ENCODE measurements around the gene ABCC1.

The ABCC1 gene

GRCh38 chr16:16057102-16057501 lies 107.7 kb downstream of the ABCC1 start:
- Histone ChIP-seq H3K27ac (ENCODE audit: extremely low read depth, low read depth, low read length) (no peak overlapping the region), H3K36me3 (ENCODE audit: control insufficient read depth in 2 of 2, insufficient read depth in 1 of 2, low read length in 2 of 2) (peaks cover 7 to 59% of the 10 kb centered on the region in 2 experiments; a peak in 2 of 3 replicates), H3K9me3 (ENCODE audit: control insufficient read depth, insufficient read depth, low read depth, low read length) (no peaks in the 10 kb centered on the region), H3K4me3 (ENCODE audit: low read depth, low read length) (no peak overlapping the region), H3K4me1 (ENCODE audit: control insufficient read depth, insufficient read depth, low read length) (no peaks in the 10 kb centered on the region)
- POLR2A ChIA-PET = no interaction called here
- TF ChIP-seq ZFP41 (tag by site-specific recombination; IDR thresholded peaks at IDR 0.05; ENCODE audit: borderline replicate concordance) (no peak), ZNF24 (tag by site-specific recombination; IDR thresholded peaks at IDR 0.05) (no peak), GLIS2 (tag by site-specific recombination; IDR thresholded peaks at IDR 0.05) (no peak), ZNF362 (tag by site-specific recombination; IDR thresholded peaks at IDR 0.05) (0 out of 2 replicates have a peak, but pooled peaks have one; percentile 54), BCL11B (tag by site-specific recombination; IDR thresholded peaks at IDR 0.05; ENCODE audit: low read depth) (no peak), ZBTB49 (tag by site-specific recombination; IDR thresholded peaks at IDR 0.05; ENCODE audit: low read depth) (no peak), ZSCAN30 (tag by site-specific recombination; IDR thresholded peaks at IDR 0.05) (no peak)
- CTCF ChIA-PET = no interaction called here

- no peaks in the 10 kb centered on the region for H3K4me1 ChIP-seq (ENCODE audit: control insufficient read depth, insufficient read depth, low read length)
- ChIA-PET POLR2A (no interaction called here), CTCF (no interaction called here)
- no peak for TF ChIP-seq PRDM4 (tag by site-specific recombination; IDR thresholded peaks at IDR 0.05)
- no peak for TF ChIP-seq ZBTB21 (tag by site-specific recombination; IDR thresholded peaks at IDR 0.05)
- TF ChIP-seq TCF7L2 (IDR thresholded peaks at IDR 0.05; ENCODE audit: borderline replicate concordance, low read depth, low read length) = no peak
- TF ChIP-seq ZXDB (tag by site-specific recombination; IDR thresholded peaks at IDR 0.05) = no peak
- no peak for TF ChIP-seq ZNF398 (tag by site-specific recombination; IDR thresholded peaks at IDR 0.05)
- TF ChIP-seq ZBTB17 (tag by site-specific recombination; IDR thresholded peaks at IDR 0.05) = no peak
- TF ChIP-seq SP2 (tag by site-specific recombination; IDR thresholded peaks at IDR 0.05) = no peak
- TF ChIP-seq ZNF837 (tag by site-specific recombination; IDR thresholded peaks at IDR 0.05) = no peak
- no peak for TF ChIP-seq ZNF174 (tag by site-specific recombination; IDR thresholded peaks at IDR 0.05)
- no peak for TF ChIP-seq ZNF121 (tag by site-specific recombination; IDR thresholded peaks at IDR 0.05)
- TF ChIP-seq GLI2 (tag by site-specific recombination; IDR thresholded peaks at IDR 0.05; ENCODE audit: borderline replicate concordance, low read depth) = no peak
- H3K9me3 ChIP-seq (ENCODE audit: control insufficient read depth, insufficient read depth, low read depth, low read length) = no peaks in the 10 kb centered on the region
- H3K36me3 ChIP-seq (ENCODE audit: control insufficient read depth in 2 of 2, insufficient read depth in 1 of 2, low read length in 2 of 2) = peaks cover 7 to 59% of the 10 kb centered on the region in 2 experiments; a peak in 2 of 3 replicates
- H3K4me3 ChIP-seq (ENCODE audit: low read depth, low read length) = no peak overlapping the region
- H3K27ac ChIP-seq (ENCODE audit: extremely low read depth, low read depth, low read length) = no peak overlapping the region
Measured at GRCh38 chr16:16059160-16059559, 109.7 kb downstream of the ABCC1 start.
